Measurements from ENCODE around the gene PTPRZ1. TPM values are rescaled to one million over a fixed set of nuclear protein-coding genes. Genes with fewer than 3 reads are reported as not detected.

The PTPRZ1 gene
- total RNA-seq: 0.43 TPM in 1 of 2 replicates, not detected in the other

DNA sequence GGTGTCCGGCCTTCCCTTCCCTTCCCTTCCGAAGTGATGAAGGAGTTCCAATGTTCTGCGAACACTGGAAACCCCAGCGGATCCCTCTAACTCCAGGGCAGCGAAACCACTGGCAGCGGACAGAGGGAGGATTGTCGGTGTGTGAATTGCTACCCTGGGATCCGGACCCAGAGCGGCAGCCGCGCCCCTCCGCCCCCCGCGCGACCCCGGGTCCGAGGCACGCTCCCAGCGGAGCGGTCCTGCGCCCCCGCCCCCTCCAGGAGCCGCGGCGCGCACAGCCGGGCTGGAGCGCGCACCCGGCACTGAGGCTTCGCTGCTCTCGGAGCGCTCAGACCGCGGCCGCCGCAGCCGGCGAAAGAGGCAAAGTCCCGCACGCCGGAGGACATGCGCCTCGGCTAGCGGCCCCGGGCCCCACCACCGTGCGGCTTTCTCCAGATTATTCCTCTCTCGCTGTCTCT lies at the start of gene PTPRZ1:
PTPRZ1 (plus strand) TSS at position 331 of the 458 bp plus-strand sequence. CDS start 339 bp downstream, outside the sequence.
- peak; percentile 3 for DNase-seq (ENCODE audit: low read depth)
- H3K4me3 ChIP-seq (ENCODE audit: low read depth, low read length): peak within 1 kb of the TSS; percentile 56
- TF ChIP-seq, protein P1, sequence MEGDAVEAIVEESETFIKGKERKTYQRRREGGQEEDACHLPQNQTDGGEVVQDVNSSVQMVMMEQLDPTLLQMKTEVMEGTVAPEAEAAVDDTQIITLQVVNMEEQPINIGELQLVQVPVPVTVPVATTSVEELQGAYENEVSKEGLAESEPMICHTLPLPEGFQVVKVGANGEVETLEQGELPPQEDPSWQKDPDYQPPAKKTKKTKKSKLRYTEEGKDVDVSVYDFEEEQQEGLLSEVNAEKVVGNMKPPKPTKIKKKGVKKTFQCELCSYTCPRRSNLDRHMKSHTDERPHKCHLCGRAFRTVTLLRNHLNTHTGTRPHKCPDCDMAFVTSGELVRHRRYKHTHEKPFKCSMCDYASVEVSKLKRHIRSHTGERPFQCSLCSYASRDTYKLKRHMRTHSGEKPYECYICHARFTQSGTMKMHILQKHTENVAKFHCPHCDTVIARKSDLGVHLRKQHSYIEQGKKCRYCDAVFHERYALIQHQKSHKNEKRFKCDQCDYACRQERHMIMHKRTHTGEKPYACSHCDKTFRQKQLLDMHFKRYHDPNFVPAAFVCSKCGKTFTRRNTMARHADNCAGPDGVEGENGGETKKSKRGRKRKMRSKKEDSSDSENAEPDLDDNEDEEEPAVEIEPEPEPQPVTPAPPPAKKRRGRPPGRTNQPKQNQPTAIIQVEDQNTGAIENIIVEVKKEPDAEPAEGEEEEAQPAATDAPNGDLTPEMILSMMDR (IDR thresholded peaks at IDR 0.05; ENCODE audit: insufficient read depth, low read depth, low read length): no peak

DNA sequence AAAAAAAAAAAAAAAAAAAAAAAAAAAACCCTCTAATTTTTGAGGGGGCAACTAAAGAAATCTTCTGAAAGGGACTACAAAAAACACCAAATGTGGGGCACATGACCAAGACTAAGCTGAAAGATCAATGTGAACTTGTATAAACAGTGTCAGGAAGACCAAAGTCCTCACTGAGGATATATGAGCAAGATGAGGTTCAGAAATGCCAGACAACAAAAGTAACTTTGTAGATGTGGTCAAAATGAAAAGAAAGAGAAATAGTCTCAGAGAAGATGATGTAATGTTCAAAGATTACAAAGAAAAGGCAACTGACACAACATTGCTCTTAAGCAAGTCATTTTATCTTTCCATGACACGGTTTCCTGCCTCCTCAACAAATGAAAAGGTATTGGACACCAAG lies 48.7 kb upstream of the PTPRZ1 start:
- TF ChIP-seq, protein P1 (IDR thresholded peaks at IDR 0.05; ENCODE audit: insufficient read depth, low read depth, low read length): no peak
- no peak for DNase-seq (ENCODE audit: low read depth)
- H3K4me3 ChIP-seq (ENCODE audit: low read depth, low read length): no peak overlapping the region

DNA sequence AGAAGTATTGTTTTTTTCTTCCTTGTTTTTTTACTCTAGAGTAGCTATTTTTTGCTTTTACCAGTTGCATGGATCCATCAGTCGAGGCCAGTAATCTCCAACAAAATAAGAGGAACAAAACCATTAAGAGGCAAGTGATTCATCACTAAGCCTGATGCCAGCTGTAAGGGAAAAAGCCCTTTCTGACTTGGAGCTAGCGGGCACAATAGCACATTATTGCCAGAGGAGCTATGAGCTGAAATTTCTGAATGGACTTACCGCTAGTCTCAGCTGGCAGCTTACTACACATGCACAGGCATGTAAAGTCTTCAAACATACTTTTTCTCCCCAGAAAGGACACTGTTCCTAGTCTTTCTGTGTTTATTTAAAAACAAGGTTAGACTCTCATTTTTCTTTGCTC lies 41.6 kb upstream of the PTPRZ1 start:
- no peak for DNase-seq (ENCODE audit: low read depth)
- no peak overlapping the region for H3K4me3 ChIP-seq (ENCODE audit: low read depth, low read length)
- TF ChIP-seq, protein P1 (IDR thresholded peaks at IDR 0.05; ENCODE audit: insufficient read depth, low read depth, low read length): no peak

DNA sequence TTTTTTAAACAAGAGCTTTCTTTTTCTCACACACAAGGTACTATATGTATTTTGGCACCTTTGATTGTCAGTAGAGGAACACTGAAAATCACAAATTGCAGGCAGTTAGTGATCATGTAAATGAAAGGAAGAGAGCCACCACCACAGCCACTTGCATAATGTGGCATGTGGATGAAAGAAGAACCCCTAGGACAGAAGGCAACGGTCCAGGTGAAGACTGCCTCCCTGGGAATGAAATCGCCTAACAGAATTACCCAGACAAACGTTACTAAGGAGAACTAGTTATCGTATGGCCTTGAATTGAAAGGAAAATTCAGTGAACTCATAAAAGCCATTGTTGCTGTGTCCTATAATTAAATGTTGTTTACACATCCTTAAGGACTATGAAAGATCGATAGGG lies 41.2 kb upstream of the PTPRZ1 start:
- DNase-seq (ENCODE audit: low read depth): no peak
- TF ChIP-seq, protein P1 (IDR thresholded peaks at IDR 0.05; ENCODE audit: insufficient read depth, low read depth, low read length): no peak
- H3K4me3 ChIP-seq (ENCODE audit: low read depth, low read length): no peak overlapping the region

DNA sequence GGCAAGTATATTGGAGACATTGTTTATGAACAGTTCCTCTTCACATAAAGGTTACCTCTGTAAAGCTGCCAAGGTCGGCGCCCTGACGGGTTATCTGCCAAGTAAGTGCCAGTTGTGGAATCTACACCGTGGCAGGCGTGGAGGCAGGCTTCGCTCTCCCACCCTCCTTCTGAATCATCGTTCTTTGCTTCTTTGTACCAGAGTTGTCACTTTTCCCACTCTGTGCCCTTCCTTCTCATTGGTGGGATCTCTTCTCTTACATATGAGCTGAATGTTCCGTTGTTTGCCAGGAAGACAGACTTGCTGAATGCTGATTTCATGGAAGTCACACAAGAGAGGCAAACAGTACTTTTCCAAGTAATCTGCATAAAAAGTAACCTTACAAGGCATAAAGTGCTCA lies 40.6 kb upstream of the PTPRZ1 start:
- DNase-seq (ENCODE audit: low read depth): no peak

DNA sequence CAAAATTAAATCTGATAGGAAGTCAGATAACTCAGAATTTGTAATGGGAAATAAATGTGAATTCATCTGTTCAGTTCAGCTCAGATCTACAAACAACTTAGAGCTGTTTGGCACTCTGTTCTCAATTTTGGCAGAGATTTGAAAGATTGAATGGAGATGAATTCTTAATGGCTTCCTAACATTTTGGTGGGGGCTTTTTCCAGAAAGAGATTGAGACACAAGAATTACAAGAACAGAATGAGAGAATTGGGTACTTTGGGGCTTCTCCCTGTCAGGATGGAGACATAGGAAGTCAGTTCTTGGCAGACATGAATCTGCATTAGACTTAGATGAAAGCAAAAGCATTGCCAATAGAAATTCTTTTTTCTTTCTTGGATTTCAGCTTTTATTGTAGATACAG lies 39.0 kb upstream of the PTPRZ1 start:
- H3K4me3 ChIP-seq (ENCODE audit: low read depth, low read length): no peak overlapping the region

More for the DNA sequence above, 40.6 kb upstream of the PTPRZ1 start:
- H3K4me3 ChIP-seq (ENCODE audit: low read depth, low read length): no peak overlapping the region
- TF ChIP-seq, protein P1 (IDR thresholded peaks at IDR 0.05; ENCODE audit: insufficient read depth, low read depth, low read length): no peak

More for the DNA sequence above, 39.0 kb upstream of the PTPRZ1 start:
- no peak for DNase-seq (ENCODE audit: low read depth)
- TF ChIP-seq, protein P1 (IDR thresholded peaks at IDR 0.05; ENCODE audit: insufficient read depth, low read depth, low read length): no peak
